Left ventricle myocardium inferior (tissue), 1 donor: ENCODE results near the gene G3BP2. TPM values are rescaled to one million over a fixed set of nuclear protein-coding genes. Genes with fewer than 3 reads are reported as not detected.
"Not testable (repeated sequence)": the region's sequence is repeated elsewhere in the genome, so short reads cannot be mapped to it uniquely, and the experiment has no call there.

Source experiments
- DNase-seq: peaks from one replicate; pipeline ENCODE4 v3.0.0-alpha.2; 2020
- H3K27ac ChIP-seq: fragments of 200-600 bp; replicated peaks from 2 replicates; pipeline ENCODE4 v1.8.0; 2021
- H3K27me3 ChIP-seq: fragments of 200-600 bp; 2 replicates; pipeline ENCODE4 v1.8.0; 2021; ENCODE audit warnings: low read depth
- H3K36me3 ChIP-seq: fragments of 200-600 bp; 2 replicates; pipeline ENCODE4 v1.8.0; 2021
- H3K4me1 ChIP-seq: fragments of 200-600 bp; 2 replicates; pipeline ENCODE4 v1.8.0; 2021
- H3K4me3 ChIP-seq: fragments of 200-600 bp; 2 replicates; pipeline ENCODE4 v1.8.0; 2021; ENCODE audit warnings: mild to moderate bottlenecking, moderate library complexity
- H3K9me3 ChIP-seq: fragments of 200-600 bp; replicated peaks from 2 replicates; pipeline ENCODE4 v1.8.0; 2021
- CTCF ChIP-seq: fragments of 200-600 bp; IDR thresholded peaks from 2 replicates; pipeline ENCODE4 v1.8.0; 2021; ENCODE audit warnings: antibody characterized with exemption, mild to moderate bottlenecking, borderline replicate concordance
- intact Hi-C: fragments of 100-400 bp; cut with micrococcal nuclease; formaldehyde crosslinking; loops from one replicate; pipeline ENCODE4 v1.11.0; 2022
- long read RNA-seq: library from polyadenylated mRNA; unstranded; transcript quantifications from one replicate; pipeline ENCODE4 v2.0.0, GENCODE V29; 2021
- total RNA-seq: library from RNA; stranded (reverse); fragmentation: NEBNext Ultra II Directional; extraction: Animal tissue kit (Norgen Biotek cat#: 25700); gene quantifications from one replicate; pipeline ENCODE4 v1.2.1, GENCODE V29; 2021
- donor health status: DM: no; HTN: yes; CAD: no; lungs with severe emphysema.

The G3BP2 gene
- total RNA-seq = 71.2 TPM
- long read RNA-seq, full-length matches to known transcripts = 72 of 98 reads
- long read RNA-seq, partial matches to known transcripts = 3 of 98 reads
- long read RNA-seq, other reads (novel, unspliced or antisense) = 23 of 98 reads

DNA sequence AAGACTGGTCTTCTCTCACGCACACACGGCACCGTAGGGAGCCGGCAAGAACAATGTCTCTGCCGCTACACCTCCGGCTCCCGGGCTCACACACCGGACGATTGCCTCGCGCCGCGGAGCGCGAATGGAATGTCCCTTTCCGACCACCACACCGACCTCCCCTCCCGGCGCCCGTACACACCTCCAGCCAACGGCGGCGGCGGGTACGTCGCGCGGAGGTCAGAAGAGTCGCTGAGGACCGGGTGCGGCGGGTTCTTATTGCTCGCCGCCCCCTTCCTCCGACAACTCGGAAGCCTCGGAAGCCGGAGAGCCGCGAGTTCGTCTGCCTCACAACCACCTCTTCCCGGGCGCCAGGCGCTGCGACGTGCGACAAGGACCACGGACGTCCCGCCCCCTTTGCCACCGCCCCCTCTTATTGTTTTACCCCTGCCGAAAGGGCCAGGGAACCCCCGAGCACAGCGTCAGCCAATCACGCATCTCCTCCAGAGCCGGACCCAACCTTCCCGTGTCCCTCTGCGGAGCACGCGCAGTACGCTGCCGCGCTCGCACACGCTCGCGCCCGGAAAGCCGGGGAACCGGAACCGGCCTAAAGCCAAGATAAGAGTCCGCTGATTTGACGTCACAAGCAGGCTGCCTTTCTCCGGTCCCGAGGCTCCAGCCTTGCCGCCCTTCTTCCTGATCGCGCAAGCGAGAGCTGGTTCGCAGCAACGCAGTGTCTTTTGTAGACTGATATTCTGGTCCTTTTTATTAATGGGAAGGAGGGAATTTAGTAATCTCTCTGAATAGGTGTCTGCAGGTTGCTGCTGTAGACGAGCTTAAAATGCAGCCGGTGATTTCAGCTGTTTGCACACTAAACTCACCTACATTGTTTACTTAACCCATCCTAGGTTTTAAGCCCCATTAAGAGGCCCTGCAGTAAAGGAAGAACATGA lies at the start of gene G3BP2:
G3BP2 (minus strand) TSS at position 385 of the 932 bp plus-strand sequence. CDS start 11,386 bp downstream, outside the sequence.
- TF ChIP-seq CTCF = no peak
- Histone ChIP-seq H3K4me1 (peaks cover 56% of the 10 kb centered on the region), H3K36me3 (no peaks in the 10 kb centered on the region), H3K9me3 (no peaks in the 10 kb centered on the region), H3K27me3 (no peaks in the 10 kb centered on the region), H3K4me3 (peak within 1 kb of the TSS; percentile 97), H3K27ac (peak within 1 kb of the TSS; percentile 96)
- peak; percentile 98 for DNase-seq
- intact Hi-C loops = loop anchor here (5.0 kb wide), 1 partner anchor 49 kb away; the partner anchor contains the start of gene USO1

DNA sequence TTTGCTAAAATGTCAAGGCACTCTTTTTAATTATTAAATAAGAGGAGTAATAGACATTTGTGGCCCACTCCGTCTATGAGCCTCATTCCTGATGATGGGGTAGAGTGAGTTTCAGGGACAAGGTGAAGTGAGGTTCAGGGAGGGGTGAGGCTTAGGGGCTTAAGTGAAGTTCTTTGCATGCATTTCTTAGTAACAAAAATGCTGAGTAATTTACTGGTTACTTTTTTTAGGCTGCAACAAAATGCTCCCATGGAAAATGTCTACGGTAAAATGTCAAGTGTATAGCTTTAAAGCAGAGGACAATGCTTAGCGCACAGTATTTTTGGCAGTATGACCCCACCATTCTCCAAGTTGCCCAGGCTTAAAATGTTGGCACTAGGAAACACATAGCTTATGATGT lies 49.2 kb upstream of the G3BP2 start:
- no peaks in the 10 kb centered on the region for H3K36me3 ChIP-seq
- H3K27ac ChIP-seq = peak overlapping the region; percentile 97
- DNase-seq = no peak
- H3K9me3 ChIP-seq = no peaks in the 10 kb centered on the region
- intact Hi-C loops = loop anchor here (5.0 kb wide), 1 partner anchor 50 kb away; the partner anchor contains the start of gene G3BP2
- H3K4me3 ChIP-seq = peak overlapping the region; percentile 92
- TF ChIP-seq CTCF = no peak
- H3K27me3 ChIP-seq = no peaks in the 10 kb centered on the region
- H3K4me1 ChIP-seq = peaks cover 52% of the 10 kb centered on the region

GRCh38 chr4:75718529-75718928 lies 45.3 kb upstream of the G3BP2 start:
- intact Hi-C loops = no loop called here
- peaks cover 37% of the 10 kb centered on the region for H3K4me1 ChIP-seq
- DNase-seq = no peak
- H3K27ac ChIP-seq = no peak overlapping the region
- H3K36me3 ChIP-seq = no peaks in the 10 kb centered on the region
- H3K9me3 ChIP-seq = no peaks in the 10 kb centered on the region
- no peaks in the 10 kb centered on the region for H3K27me3 ChIP-seq
- TF ChIP-seq CTCF = no peak
- no peak overlapping the region for H3K4me3 ChIP-seq

DNA sequence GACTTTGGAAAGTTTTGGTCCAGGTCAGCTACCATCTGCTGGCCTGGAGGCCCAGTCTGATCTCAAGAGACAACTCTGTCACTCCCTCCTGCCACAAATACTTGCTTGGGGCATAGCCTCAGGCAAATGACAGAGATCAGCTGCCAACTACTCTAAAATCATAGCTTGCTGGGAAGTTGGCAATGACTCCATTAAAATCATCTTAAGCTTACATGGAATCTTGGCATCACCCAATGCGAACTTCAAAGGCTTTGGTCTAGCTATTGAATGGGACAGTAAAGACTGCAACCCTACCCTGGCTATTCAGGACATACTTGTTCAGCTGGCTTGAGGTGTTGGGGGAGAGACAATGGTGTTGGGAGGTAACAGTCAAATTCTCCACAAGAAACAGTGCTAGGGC lies 44.2 kb upstream of the G3BP2 start:
- Histone ChIP-seq H3K27me3 (no peaks in the 10 kb centered on the region), H3K27ac (no peak overlapping the region), H3K4me1 (peaks cover 26% of the 10 kb centered on the region), H3K36me3 (no peaks in the 10 kb centered on the region), H3K9me3 (no peaks in the 10 kb centered on the region), H3K4me3 (no peak overlapping the region)
- no peak for TF ChIP-seq CTCF
- DNase-seq = no peak
- intact Hi-C loops = no loop called here

DNA sequence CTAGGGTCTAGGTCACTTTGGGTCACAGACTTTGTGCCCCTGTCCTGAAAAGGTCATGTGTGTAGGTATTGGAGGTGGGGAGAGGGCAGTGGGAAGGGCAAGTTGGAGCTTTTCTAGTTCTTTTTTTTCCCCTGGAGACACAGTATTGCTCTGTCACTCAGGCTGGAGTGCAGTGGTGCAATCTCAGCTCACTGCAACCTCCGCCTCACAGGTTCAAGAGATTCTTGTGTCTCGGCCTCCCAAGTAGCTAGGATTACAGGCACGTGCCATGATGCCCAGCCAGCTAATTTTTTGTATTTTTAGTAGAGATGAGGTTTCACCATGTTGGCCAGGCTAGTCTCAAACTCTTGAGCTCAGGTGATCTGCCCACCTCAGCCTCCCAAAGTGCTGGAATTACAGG lies 42.8 kb upstream of the G3BP2 start:
- H3K4me3 ChIP-seq, H3K9me3 ChIP-seq, H3K27ac ChIP-seq, intact Hi-C loops, DNase-seq, H3K36me3 ChIP-seq, H3K27me3 ChIP-seq: not testable (repeated sequence)
- peaks cover 20% of the 10 kb centered on the region for H3K4me1 ChIP-seq
